Esophagus muscularis mucosa (tissue), 4 donors: ENCODE measurements around the gene ATP1B2.

Experiments
- EP300 ChIP-seq: sonication (generic); formaldehyde crosslinking; IDR thresholded peaks from one replicate; pipeline ENCODE4 v1.6.1; 2017; ENCODE audit warnings: antibody characterized with exemption
- POLR2A ChIP-seq: fragments of 450-650 bp; IDR thresholded peaks from one replicate; pipeline ENCODE4 v1.6.1; 2017; ENCODE audit warnings: antibody characterized with exemption, moderate library complexity, mild to moderate bottlenecking, low read depth
- POLR2AphosphoS5 ChIP-seq, 2 donors: sonication (generic); formaldehyde crosslinking; IDR thresholded peaks; one replicate each; pipeline ENCODE4 v1.6.1; 2017; ENCODE audit warnings: antibody characterized with exemption in 2 of 2
- TF ChIP-seq, protein P1 (sequence below), 3 experiments: fragments of 200-600 bp in 2 of 3; fragments of 450-650 bp in 1 of 3; sonication (generic) in 2 of 3; IDR thresholded peaks; one replicate each; pipeline ENCODE4 v1.5.1; 2017 to 2019; ENCODE audit warnings: antibody characterized with exemption in 3 of 3, mild to moderate bottlenecking in 2 of 3, moderate library complexity in 1 of 3

GRCh38 chr17:7633093-7633492 is 17.6 kb upstream of the ATP1B2 start:
- TF ChIP-seq POLR2AphosphoS5 (IDR thresholded peaks at IDR 0.05), result no peak
- TF ChIP-seq, protein P1, sequence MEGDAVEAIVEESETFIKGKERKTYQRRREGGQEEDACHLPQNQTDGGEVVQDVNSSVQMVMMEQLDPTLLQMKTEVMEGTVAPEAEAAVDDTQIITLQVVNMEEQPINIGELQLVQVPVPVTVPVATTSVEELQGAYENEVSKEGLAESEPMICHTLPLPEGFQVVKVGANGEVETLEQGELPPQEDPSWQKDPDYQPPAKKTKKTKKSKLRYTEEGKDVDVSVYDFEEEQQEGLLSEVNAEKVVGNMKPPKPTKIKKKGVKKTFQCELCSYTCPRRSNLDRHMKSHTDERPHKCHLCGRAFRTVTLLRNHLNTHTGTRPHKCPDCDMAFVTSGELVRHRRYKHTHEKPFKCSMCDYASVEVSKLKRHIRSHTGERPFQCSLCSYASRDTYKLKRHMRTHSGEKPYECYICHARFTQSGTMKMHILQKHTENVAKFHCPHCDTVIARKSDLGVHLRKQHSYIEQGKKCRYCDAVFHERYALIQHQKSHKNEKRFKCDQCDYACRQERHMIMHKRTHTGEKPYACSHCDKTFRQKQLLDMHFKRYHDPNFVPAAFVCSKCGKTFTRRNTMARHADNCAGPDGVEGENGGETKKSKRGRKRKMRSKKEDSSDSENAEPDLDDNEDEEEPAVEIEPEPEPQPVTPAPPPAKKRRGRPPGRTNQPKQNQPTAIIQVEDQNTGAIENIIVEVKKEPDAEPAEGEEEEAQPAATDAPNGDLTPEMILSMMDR (IDR thresholded peaks at IDR 0.05), result no peak
- no peak for TF ChIP-seq POLR2A
- TF ChIP-seq EP300, result no peak
